ENCODE measurements around the gene CTTNBP2. TPM values are rescaled to one million over a fixed set of nuclear protein-coding genes. Genes with fewer than 3 reads are reported as not detected.

Gene CTTNBP2
- total and polyA plus RNA-seq, 12 donors: 1.2 to 6.7 (median 3.9) TPM

DNA sequence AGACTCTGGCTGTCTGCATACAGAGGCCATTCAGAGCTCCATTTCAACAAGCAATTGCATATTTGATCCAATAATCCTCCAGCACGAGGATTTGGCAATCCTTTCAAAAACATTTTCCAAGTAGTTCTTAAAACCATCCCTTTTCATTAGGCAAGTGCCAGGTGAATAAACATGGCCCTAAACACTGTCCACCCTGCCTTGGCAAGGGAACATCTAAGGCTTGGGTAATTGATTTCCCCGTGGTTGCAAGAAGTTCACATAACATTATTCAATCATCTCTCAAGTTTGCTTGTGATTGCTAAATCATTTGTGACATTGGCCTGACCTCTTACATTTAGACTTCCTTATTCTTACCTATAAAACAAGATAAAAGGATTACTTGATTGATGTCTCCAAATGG, 175.2 kb downstream of the CTTNBP2 start:
- WGBS, 4 donors: 74 to 79% (median 76%) methylated on average over 2 of the region's 2 CpGs
- Histone ChIP-seq H3K27me3 (no peaks in the 10 kb centered on the region), H3K4me3 (no peak overlapping the region), H3K4me1 (replicated peaks in 1 of 2) (no peaks in the 10 kb centered on the region), H3K36me3 (replicated peaks in 1 of 2) (no peaks in the 10 kb centered on the region), H3K27ac (no peak overlapping the region), H3K9me3 (replicated peaks in 1 of 3) (no peaks in the 10 kb centered on the region)
- DNase-seq: no peak
- TF ChIP-seq, protein P1, sequence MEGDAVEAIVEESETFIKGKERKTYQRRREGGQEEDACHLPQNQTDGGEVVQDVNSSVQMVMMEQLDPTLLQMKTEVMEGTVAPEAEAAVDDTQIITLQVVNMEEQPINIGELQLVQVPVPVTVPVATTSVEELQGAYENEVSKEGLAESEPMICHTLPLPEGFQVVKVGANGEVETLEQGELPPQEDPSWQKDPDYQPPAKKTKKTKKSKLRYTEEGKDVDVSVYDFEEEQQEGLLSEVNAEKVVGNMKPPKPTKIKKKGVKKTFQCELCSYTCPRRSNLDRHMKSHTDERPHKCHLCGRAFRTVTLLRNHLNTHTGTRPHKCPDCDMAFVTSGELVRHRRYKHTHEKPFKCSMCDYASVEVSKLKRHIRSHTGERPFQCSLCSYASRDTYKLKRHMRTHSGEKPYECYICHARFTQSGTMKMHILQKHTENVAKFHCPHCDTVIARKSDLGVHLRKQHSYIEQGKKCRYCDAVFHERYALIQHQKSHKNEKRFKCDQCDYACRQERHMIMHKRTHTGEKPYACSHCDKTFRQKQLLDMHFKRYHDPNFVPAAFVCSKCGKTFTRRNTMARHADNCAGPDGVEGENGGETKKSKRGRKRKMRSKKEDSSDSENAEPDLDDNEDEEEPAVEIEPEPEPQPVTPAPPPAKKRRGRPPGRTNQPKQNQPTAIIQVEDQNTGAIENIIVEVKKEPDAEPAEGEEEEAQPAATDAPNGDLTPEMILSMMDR (IDR thresholded peaks at IDR 0.05): no peak
- no peak for TF ChIP-seq POLR2A (IDR thresholded peaks at IDR 0.05)
- intact Hi-C loops (cut with DNase I): loop anchor here in 1 of 2 donors (5.0 kb wide), 1 partner anchor 351 kb away; no protein-coding TSS in a partner anchor

DNA sequence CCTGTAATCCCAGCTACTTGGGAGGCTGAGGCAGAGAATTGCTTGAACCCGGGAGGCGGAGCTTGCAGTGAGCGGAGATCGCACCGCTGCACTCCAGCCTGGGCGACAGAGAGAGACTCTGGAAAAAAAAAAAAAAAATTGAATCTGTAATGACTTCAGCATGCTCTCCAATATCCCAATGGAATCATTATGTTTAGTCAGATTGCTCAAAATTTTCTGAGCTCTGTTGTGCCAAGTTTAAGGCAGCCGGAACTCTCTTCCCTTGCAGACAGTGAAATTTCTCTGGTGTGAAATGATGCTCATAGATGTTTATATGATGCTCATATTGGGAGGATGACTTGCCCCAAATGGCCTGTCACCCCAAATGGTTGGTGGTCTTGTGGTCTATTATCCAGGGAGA, 180.9 kb downstream of the CTTNBP2 start:
- WGBS, 4 donors: 86 to 92% (median 91%) methylated on average over 7 of the region's 7 CpGs
- TF ChIP-seq POLR2A (IDR thresholded peaks at IDR 0.05): no peak
- TF ChIP-seq, protein P1 (IDR thresholded peaks at IDR 0.05): no peak
- intact Hi-C loops (cut with DNase I): no loop called here
- no peaks in the 10 kb centered on the region for H3K4me1 ChIP-seq (replicated peaks in 1 of 2)
- no peak overlapping the region for H3K4me3 ChIP-seq
- DNase-seq: no peak
- H3K27me3 ChIP-seq: no peaks in the 10 kb centered on the region
- H3K27ac ChIP-seq: no peak overlapping the region
- no peaks in the 10 kb centered on the region for H3K9me3 ChIP-seq (replicated peaks in 1 of 3)
- H3K36me3 ChIP-seq (replicated peaks in 1 of 2): no peaks in the 10 kb centered on the region

DNA sequence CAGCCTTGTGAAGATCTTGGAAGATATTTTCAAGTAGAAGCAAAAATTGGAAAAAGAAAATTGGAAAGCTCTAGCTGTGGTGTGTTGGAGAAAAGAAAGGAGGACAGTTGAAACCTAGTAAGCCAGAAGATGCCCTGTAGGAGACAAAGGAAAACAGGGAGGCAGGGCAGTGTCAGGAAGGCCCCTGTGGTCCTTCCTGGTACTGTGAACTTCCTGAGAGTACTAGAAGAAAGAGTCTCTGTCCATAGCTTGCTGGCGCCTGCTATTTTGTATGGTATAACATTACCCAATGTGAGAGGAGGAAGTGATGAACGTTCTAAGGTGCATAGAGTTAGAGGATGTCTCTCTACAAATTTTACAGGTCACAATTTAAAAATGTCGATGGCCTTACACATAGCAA, 183.1 kb downstream of the CTTNBP2 start:
- intact Hi-C loops (cut with DNase I): no loop called here
- no peak overlapping the region for H3K27ac ChIP-seq
- no peak for DNase-seq
- no peaks in the 10 kb centered on the region for H3K4me1 ChIP-seq (replicated peaks in 1 of 2)
- WGBS, 4 donors: 77 to 84% (median 81%) methylated on average over 3 of the region's 3 CpGs
- H3K4me3 ChIP-seq: no peak overlapping the region
- no peaks in the 10 kb centered on the region for H3K36me3 ChIP-seq (replicated peaks in 1 of 2)
- no peaks in the 10 kb centered on the region for H3K27me3 ChIP-seq
- no peaks in the 10 kb centered on the region for H3K9me3 ChIP-seq (replicated peaks in 1 of 3)
- no peak for TF ChIP-seq POLR2A (IDR thresholded peaks at IDR 0.05)
- TF ChIP-seq, protein P1 (IDR thresholded peaks at IDR 0.05): no peak

DNA sequence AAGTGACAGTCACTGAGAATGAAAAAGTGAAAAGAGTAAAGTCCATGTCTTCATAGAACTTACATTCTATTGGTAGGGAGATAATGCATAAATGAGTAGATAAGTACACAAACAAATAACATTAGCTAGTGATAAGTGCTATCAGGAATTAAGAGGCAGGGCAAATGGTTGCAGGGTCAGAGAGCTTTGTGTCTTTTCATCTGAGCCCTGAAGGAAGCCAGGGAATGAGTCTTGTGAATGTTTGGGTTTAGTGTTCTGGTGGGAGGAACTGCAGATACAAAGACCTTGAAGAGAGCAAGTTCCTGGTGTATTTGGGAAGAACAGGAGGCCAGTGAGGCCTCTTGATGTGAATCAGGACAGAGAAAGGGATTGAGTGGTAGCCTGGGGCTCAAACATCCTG, 183.8 kb downstream of the CTTNBP2 start:
- no peak for DNase-seq
- Histone ChIP-seq H3K9me3 (replicated peaks in 1 of 3) (no peaks in the 10 kb centered on the region), H3K27ac (no peak overlapping the region), H3K36me3 (replicated peaks in 1 of 2) (no peaks in the 10 kb centered on the region), H3K27me3 (no peaks in the 10 kb centered on the region), H3K4me1 (replicated peaks in 1 of 2) (no peaks in the 10 kb centered on the region), H3K4me3 (no peak overlapping the region)
- intact Hi-C loops (cut with DNase I): no loop called here
- no peak for TF ChIP-seq POLR2A (IDR thresholded peaks at IDR 0.05)
- TF ChIP-seq, protein P1 (IDR thresholded peaks at IDR 0.05): no peak

Data from adrenal gland (tissue), 12 donors.